Astrocyte (in vitro differentiated cells and primary cell): ENCODE measurements around the gene GPR52.

ENCODE experiments used
- CTCF ChIP-seq: IDR thresholded peaks from 2 replicates; pipeline ENCODE4 v1.5.1; 2011; ENCODE audit warnings: low read depth, mild to moderate bottlenecking, inconsistent platforms, low read length, moderate library complexity; ENCODE audit not compliant: insufficient read depth
- EZH2 ChIP-seq: IDR thresholded peaks from 2 replicates; pipeline ENCODE4 v1.6.1; 2012; ENCODE audit warnings: mild to moderate bottlenecking, low read length, inconsistent platforms; ENCODE audit not compliant: insufficient read depth

- TF ChIP-seq CTCF (no peak), EZH2 (no peak)
These were observed 41.3 kb upstream of the GPR52 start for GRCh38 chr1:174406421-174406820.
